ENCODE results near the gene KAZN. TPM values are rescaled to one million over a fixed set of nuclear protein-coding genes. Genes with fewer than 3 reads are reported as not detected.

KAZN gene
- total RNA-seq, 1 donor from 2014 or later, result 2.8 TPM

DNA sequence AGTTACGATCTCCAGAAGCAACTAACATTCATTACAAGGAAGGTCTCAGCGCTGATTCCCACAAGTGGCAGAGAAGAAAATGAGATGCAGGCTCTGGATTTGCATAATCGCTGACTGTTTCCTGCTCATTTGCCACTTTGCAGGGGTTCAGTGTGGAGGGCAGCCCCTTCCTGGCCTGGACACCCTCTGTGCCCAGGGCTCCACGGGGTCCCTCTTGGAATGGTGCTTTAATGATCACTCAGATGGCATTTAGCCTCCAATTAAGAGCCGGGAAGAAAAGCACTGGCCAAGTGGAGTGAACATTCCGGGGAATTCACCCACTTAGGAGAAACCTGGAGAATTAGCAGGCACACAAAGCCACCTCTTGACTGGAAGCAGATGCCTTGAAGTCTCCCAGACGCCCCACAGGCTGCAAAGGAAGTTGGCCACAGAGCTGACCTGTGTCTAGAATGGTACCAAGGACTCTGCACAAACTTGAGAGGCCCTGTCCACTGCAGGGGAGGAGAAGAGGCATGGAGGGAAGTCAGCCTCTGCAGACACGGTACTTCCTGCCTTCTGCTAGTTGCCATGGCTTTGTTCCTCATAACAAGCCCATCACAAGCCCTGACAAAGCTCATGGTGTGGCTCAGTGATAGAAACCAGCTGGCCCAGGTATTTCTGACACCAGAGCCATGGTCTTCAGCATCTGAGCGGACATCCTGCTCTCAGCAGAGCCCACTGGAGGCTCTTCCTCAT, 157.2 kb downstream of the KAZN start:
- TF ChIP-seq, protein P1, sequence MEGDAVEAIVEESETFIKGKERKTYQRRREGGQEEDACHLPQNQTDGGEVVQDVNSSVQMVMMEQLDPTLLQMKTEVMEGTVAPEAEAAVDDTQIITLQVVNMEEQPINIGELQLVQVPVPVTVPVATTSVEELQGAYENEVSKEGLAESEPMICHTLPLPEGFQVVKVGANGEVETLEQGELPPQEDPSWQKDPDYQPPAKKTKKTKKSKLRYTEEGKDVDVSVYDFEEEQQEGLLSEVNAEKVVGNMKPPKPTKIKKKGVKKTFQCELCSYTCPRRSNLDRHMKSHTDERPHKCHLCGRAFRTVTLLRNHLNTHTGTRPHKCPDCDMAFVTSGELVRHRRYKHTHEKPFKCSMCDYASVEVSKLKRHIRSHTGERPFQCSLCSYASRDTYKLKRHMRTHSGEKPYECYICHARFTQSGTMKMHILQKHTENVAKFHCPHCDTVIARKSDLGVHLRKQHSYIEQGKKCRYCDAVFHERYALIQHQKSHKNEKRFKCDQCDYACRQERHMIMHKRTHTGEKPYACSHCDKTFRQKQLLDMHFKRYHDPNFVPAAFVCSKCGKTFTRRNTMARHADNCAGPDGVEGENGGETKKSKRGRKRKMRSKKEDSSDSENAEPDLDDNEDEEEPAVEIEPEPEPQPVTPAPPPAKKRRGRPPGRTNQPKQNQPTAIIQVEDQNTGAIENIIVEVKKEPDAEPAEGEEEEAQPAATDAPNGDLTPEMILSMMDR (IDR thresholded peaks at IDR 0.05; ENCODE audit: insufficient read depth, low read length, poor library complexity, severe bottlenecking), result no peak
- no peaks in the 10 kb centered on the region for H3K36me3 ChIP-seq (ENCODE audit: control insufficient read depth, insufficient read depth, low read length)
- no peak overlapping the region for H3K4me3 ChIP-seq (ENCODE audit: low read depth, low read length)
- H3K27me3 ChIP-seq (ENCODE audit: control insufficient read depth, insufficient read depth, low read length), result no peaks in the 10 kb centered on the region
- no peak for DNase-seq (ENCODE audit: low read depth)

DNA sequence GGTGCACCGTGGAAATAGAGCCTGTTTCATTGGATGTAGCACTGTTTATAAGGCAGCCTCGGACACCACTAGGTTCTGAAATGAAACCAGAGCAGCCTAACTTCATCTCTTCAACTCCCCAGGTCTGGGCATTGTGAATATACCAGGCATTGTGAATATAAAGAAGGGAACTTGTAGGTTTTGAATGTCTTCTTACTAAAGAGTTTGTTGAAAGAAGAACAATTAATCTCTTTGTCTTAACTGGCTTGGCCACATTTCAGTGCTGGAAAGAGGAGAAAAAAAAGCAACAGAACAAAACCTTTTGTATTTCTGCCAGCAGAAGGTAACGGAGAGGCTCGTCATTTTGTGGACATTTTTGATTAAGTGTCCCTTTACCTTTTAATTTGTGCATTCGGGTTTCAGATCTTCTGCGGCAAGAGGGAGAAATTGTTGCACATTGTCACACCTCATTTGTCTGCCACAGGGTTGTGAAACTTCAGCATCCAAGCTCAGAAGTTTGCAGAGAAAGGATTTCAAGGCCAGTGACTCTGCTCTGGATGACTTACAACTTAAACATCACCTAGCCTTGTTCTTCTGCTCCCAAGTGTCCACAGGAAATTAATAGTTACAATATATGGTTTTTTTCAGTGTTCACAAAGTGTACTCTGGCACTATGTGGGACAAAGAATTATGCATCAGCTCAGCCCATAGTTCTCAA, 158.3 kb downstream of the KAZN start:
- DNase-seq (ENCODE audit: low read depth), result no peak

DNA sequence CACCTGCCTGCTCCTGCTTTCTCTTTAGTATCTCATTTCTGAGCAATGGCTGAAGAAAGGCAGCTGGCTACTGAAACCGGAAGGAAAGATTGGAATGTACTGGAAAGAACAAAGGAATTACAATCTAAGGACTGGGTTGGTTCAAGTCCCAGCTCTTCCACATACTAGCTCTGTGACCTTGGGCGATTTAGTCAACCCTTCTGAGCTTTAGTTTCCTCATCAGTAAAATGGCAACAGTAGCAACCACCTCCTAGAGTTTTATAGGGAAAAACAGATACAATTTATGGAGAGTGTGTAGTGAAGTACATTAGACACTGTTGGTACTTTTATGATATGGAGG, 158.8 kb downstream of the KAZN start:
- TF ChIP-seq, protein P1 (IDR thresholded peaks at IDR 0.05; ENCODE audit: insufficient read depth, low read length, poor library complexity, severe bottlenecking), result no peak
- DNase-seq (ENCODE audit: low read depth), result no peak

More for the DNA sequence above, 158.3 kb downstream of the KAZN start:
- H3K27me3 ChIP-seq (ENCODE audit: control insufficient read depth, insufficient read depth, low read length), result no peaks in the 10 kb centered on the region
- TF ChIP-seq, protein P1 (IDR thresholded peaks at IDR 0.05; ENCODE audit: insufficient read depth, low read length, poor library complexity, severe bottlenecking), result no peak
- H3K4me3 ChIP-seq (ENCODE audit: low read depth, low read length), result no peak overlapping the region
- no peaks in the 10 kb centered on the region for H3K36me3 ChIP-seq (ENCODE audit: control insufficient read depth, insufficient read depth, low read length)

DNA sequence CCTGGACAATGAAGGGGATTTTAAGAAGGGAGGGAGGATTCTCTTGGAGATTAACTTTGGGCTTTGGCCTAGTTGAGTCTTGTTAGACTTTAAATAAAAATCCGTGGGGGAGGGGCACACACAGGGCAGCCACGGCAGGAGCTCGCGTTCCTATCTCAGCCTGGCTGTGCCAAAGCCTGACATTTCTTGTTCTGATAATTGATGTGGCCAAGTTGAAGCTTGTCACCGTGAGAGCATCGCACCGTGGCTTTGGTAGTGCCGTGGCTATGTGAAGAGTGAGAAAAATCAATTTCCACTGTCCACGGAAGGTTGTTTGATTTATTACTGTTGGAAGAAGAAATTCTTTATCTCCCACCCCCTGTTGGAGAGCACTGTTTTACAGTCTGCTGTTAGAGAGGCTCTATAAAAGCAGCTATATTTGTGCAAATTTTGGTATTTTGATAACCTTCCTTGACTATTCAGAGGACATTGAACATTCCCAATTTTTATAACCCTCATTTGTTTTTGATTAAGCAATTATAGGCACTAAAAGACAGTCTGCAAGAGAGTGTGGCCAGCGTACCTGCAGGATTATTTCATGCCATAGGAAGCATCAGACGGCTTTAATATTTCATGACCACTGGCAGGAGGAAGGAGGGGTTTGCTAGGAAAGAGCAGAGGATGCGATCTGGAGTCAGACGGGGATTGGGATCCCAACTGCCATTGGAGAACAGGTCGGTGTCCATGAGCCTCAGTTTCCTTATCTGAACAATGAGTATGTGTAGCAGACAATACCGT, 160.7 kb downstream of the KAZN start:
- no peak for DNase-seq (ENCODE audit: low read depth)
- TF ChIP-seq, protein P1 (IDR thresholded peaks at IDR 0.05; ENCODE audit: insufficient read depth, low read length, poor library complexity, severe bottlenecking), result no peak

More for the DNA sequence above, 158.8 kb downstream of the KAZN start:
- Histone ChIP-seq H3K36me3 (ENCODE audit: control insufficient read depth, insufficient read depth, low read length) (no peaks in the 10 kb centered on the region), H3K4me3 (ENCODE audit: low read depth, low read length) (no peak overlapping the region), H3K27me3 (ENCODE audit: control insufficient read depth, insufficient read depth, low read length) (no peaks in the 10 kb centered on the region)

DNA sequence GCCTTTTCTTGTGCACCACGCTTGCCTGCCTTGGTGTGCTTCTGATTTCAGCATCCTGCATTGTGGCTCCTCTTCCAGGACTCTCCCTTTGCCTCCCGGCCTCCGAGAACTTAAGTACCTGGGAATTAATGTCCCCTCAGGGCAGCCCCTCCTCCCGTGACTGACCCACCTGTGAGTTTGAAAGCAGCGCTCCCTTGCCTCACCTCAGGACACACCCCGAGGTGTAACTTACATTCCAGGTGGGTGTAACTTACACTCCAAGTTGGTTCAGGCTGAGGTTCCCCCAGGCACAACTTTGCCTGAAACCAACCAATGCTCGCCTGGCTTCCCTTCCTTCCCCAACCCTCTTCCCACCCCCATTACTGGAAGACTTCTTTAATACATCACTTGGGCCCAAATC, 161.4 kb downstream of the KAZN start:
- no peaks in the 10 kb centered on the region for H3K27me3 ChIP-seq (ENCODE audit: control insufficient read depth, insufficient read depth, low read length)
- no peaks in the 10 kb centered on the region for H3K36me3 ChIP-seq (ENCODE audit: control insufficient read depth, insufficient read depth, low read length)
- DNase-seq (ENCODE audit: low read depth), result no peak
- no peak overlapping the region for H3K4me3 ChIP-seq (ENCODE audit: low read depth, low read length)
- TF ChIP-seq, protein P1 (IDR thresholded peaks at IDR 0.05; ENCODE audit: insufficient read depth, low read length, poor library complexity, severe bottlenecking), result no peak

More for the DNA sequence above, 160.7 kb downstream of the KAZN start:
- no peaks in the 10 kb centered on the region for H3K27me3 ChIP-seq (ENCODE audit: control insufficient read depth, insufficient read depth, low read length)
- H3K36me3 ChIP-seq (ENCODE audit: control insufficient read depth, insufficient read depth, low read length), result no peaks in the 10 kb centered on the region
- no peak overlapping the region for H3K4me3 ChIP-seq (ENCODE audit: low read depth, low read length)

All from kidney epithelial cell (primary cell).